Adrenal gland (tissue), 5 donors: Measurements from ENCODE around the gene AHDC1.

Source experiments
- POLR2A ChIP-seq, 2 donors: fragments of 450-650 bp; IDR thresholded peaks; one replicate each; pipeline ENCODE4 v1.6.1; 2017; ENCODE audit warnings: antibody characterized with exemption in 2 of 2, mild to moderate bottlenecking in 2 of 2, moderate library complexity in 1 of 2
- TF ChIP-seq, protein P1 (sequence below), 6 experiments: fragments of 450-650 bp in 4 of 6; fragments of 200-600 bp in 2 of 6; sonication (generic) in 1 of 6; IDR thresholded peaks; 1 replicate in 5 of 6; 2 replicates in 1 of 6; pipeline versions ENCODE4 v1.5.1 to v1.8.0; 2016 to 2021; ENCODE audit warnings: antibody characterized with exemption in 6 of 6, mild to moderate bottlenecking in 2 of 6, moderate library complexity in 1 of 6
- donor health status: DM: no; HTN: no; CAD: no.

DNA sequence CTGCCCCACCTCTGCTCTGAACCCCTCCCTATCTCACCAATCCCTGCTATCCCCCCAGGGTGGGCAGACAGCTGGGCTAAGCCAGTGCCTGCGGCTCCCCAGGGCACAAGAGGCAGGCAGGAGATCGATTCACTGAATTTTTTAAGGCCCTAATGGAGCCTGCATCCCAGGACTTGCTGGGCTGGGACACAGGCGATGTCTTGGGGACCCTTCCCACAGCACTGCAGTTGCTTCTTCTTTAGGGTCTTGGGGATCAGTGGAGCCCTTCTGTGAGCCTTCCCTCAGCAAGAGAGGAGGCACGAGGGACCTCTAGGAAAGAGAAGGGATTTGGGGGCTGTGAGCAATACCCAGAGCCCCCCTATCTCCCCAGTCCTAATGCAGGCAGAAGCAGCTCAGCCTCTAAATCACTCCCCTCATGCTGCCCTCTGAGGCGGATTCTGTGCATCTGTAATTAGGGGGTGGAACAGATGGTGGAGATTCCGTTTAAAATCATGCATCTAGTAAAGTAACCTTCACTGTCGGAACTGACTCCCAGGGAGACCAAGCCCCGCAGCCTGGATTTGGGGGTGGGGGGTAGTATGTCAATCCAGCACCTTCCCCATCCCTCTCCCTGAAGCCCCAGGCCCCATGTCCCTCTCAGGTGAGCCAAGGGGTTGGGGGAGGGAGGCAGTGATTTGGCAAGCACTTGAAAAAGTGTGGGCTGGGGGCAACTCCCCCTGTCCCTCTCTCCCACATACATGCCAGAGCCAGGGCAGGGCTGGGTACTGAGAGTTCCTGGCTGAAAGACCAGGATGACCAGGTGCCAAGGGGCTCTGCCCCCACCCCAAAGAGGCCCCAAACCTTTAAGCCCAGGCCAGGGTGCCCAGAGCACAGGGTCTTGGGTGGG is 10.0 kb downstream of the AHDC1 start:
- TF ChIP-seq, protein P1, sequence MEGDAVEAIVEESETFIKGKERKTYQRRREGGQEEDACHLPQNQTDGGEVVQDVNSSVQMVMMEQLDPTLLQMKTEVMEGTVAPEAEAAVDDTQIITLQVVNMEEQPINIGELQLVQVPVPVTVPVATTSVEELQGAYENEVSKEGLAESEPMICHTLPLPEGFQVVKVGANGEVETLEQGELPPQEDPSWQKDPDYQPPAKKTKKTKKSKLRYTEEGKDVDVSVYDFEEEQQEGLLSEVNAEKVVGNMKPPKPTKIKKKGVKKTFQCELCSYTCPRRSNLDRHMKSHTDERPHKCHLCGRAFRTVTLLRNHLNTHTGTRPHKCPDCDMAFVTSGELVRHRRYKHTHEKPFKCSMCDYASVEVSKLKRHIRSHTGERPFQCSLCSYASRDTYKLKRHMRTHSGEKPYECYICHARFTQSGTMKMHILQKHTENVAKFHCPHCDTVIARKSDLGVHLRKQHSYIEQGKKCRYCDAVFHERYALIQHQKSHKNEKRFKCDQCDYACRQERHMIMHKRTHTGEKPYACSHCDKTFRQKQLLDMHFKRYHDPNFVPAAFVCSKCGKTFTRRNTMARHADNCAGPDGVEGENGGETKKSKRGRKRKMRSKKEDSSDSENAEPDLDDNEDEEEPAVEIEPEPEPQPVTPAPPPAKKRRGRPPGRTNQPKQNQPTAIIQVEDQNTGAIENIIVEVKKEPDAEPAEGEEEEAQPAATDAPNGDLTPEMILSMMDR (IDR thresholded peaks at IDR 0.05) = no peak
- no peak for TF ChIP-seq POLR2A (IDR thresholded peaks at IDR 0.05)
